ENCODE data around the gene EIF4E3.

EIF4E3 gene

DNA sequence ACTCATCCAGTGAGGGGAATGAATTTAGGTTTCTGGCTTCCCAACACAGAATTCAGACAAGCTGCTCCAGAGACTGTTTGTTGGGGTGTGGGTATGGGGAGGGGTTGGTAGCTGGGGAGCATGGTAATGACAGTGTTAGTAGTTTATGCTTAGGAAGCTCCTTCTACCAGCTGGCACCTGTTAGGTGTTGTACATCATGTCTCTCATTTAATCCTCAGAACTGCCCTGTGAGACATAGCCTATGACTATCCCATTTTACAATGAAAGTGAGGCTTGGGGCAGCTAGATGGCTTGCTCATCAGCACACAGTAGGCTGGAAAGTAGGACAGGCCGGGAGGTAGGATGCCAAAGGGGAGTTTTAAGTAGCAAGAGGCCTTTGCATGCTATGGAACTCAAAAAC, 2.5 kb downstream of the EIF4E3 start:
- no peak for DNase-seq

GRCh38 chr3:71721651-71722157, 3.5 kb downstream of the EIF4E3 start:
- DNase-seq, result no peak

DNA sequence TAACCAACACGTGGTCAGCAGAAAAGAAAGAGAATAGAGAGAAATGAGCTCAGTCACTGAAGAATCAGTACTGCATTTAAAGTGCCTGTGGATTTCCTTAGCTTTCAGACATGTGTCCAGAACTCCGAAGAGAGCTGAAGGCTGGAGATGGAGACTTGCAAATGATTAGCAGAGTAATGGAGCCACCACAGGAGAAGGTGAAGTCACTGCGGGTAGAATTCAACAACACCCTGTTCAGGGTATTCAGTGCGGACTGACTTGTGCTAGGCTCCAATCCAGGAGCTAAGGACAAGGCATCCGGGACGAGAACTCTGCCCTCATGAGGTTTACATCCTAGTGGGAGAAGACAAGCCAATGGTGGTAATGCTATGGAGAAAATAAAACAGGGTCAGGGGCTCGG, 4.2 kb downstream of the EIF4E3 start:
- no peak for DNase-seq

DNA sequence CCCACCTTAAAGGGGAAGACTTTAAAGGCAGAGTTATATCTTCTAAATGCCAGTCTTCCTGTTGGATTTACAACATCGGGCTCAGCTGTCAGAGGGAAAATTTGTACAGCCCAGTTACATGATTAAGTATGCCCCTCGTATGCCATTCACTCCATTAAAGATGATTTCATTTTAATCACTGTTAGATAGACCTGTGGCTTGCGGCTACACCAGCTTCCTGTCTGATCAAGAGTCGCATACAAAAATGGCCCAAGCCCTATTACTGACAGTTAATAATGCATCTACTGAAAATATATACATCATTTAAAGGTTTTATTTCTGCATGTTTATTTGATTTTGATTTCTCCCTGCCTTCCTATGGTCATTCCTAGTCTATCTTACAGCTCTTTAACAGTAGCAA, 7.1 kb downstream of the EIF4E3 start:
- DNase-seq, result no peak

DNA sequence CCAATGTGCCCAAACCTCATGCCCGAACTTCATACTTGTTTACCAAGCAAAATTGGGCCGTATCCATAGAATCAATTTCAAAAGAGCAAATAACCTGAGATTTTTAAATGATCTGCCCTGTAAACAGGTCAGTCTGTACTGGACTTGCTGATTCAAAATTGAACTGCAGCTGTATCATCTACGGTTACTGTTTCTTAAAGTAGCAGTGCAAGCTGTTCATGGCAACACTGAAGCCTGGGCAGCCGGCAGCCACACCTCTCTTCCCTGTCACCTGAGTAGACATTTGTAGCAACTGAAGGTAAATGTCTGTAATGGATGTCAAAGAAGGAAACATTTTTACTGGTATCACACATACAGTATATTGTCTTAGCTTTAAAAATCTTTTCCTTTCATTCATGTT, 10.6 kb downstream of the EIF4E3 start:
- DNase-seq, result no peak

DNA sequence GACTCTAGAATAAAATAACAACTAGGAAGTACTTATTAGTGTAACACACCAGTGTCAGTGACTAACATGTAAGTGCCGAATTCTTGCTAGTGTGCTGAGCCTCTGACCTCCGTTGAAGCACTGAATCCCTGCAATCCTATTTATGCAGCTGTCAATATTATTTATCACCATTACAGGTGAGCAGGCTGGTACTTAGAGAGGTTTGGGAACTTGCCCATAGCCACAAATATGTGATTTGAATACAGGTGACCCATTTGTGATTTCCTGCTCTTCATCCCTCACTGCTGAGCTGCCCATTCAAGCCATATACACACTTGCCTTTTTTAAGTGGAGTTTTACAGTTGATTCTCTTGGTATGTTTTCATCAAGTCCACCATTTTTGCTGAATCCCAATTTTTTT, 12.2 kb downstream of the EIF4E3 start:
- peak; percentile 73 for DNase-seq

DNA sequence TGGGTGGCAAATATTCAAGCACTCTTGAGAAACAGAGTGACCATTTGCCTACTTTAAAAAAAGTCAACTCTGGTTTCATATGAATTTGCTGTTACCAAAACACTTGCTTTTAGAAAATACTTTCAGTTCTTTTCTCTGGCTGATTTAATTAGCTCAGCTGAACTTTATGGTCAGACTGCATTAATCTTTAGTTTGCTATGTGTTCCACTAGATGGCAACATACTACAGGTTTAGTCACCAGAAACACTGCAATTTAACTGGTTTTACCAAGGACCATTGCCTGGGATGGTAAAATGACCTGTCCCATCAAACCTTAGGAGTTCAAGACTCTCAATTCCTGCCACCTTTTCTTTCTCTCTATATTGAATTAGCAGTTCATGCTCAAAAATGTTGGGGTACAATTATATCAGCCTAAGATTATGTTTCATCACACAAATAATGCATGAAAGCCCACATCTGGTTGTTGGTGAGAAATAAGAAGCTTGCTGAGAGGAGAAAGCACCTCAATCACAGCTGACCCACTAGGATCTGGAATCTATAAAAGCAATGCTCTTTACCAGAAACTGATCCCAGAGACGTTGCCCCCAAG, 14.2 kb downstream of the EIF4E3 start:
- peak; percentile 38 for DNase-seq

- DNase-seq, result peak; percentile 18
These were observed 15.2 kb downstream of the EIF4E3 start for GRCh38 chr3:71709908-71710511.

GRCh38 chr3:71708476-71709105, 16.6 kb downstream of the EIF4E3 start:
- DNase-seq, result no peak

GRCh38 chr3:71707595-71707994, 17.6 kb downstream of the EIF4E3 start:
- DNase-seq, result no peak

- no peak for DNase-seq
These were observed 19.5 kb downstream of the EIF4E3 start for GRCh38 chr3:71705681-71706080.

GRCh38 chr3:71704915-71705314, 20.3 kb downstream of the EIF4E3 start:
- no peak for DNase-seq

- DNase-seq, result no peak
These were observed 21.4 kb downstream of the EIF4E3 start for GRCh38 chr3:71703797-71704196.

- no peak for DNase-seq
These were observed 22.8 kb downstream of the EIF4E3 start for GRCh38 chr3:71702131-71703024.

GRCh38 chr3:71701251-71701762, 23.9 kb downstream of the EIF4E3 start:
- DNase-seq, result no peak

- DNase-seq, result no peak
These were observed 30.2 kb downstream of the EIF4E3 start for GRCh38 chr3:71695000-71695482.

GRCh38 chr3:71694358-71694999, 30.7 kb downstream of the EIF4E3 start:
- DNase-seq, result no peak

DNA sequence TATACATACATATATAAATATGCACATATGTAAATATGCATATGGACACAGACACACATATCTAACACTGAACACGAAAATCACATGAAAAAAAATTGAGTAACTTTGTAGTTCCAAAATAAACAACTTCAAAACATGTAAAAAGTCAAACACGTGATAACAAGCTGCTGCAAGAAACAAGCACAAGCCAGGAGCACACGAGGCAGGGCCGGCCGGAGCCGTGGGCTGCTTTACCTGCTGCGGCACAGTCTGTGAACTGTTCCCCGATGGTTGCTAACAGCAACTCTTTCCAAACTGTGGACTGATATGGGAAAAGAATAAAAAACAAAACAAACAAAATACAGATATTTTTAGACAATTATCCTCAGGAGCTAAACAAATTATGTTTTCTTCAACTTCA, 31.6 kb downstream of the EIF4E3 start:
- DNase-seq, result no peak

GRCh38 chr3:71692139-71692538, 33.1 kb downstream of the EIF4E3 start:
- no peak for DNase-seq

GRCh38 chr3:71690341-71690841, 34.8 kb downstream of the EIF4E3 start:
- DNase-seq, result no peak

DNA sequence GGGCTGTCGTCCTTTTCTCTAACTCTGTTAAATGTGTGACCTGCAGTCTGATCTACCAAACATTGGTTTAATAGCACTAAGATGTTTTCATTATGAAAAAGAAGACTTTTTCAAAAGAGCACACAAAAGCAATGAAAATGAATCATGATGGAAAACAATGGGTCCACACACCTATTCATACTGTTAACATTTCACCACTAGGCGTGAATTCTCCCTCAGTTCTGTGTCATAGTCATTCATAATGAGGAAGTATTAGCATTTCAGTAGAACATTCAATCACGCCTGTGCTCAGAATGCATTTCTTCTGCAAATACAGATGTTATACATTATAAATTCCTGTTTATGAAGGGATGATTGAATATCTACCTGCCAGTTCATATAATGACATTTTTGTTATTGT, 35.9 kb downstream of the EIF4E3 start:
- DNase-seq, result no peak

- no peak for DNase-seq
These were observed 37.1 kb downstream of the EIF4E3 start for GRCh38 chr3:71688121-71688520.

Data from NCI-H774 (cell line).